HepG2 (cell line): ENCODE measurements around the gene GHR. TPM values are rescaled to one million over a fixed set of nuclear protein-coding genes. Genes with fewer than 3 reads are reported as not detected.

ENCODE experiments used
- ATAC-seq: fragments of 200-7000 bp; cut with Tn5 transposase; 3 replicates; pipeline ENCODE4 v1.9.1; 2020; ENCODE audit warnings: mild to moderate bottlenecking, moderate library complexity
- BruUV-seq: library from RNA; stranded (reverse); fragments of 400-500 nt; replicated peaks from 2 replicates; lab custom pipeline; 2021; lab: Mats Ljungman, UMichigan
- CTCF ChIA-PET: fragments of 300-600 bp; formaldehyde crosslinking; extraction: SDS; loops from one replicate; lab custom pipeline; 2021; ENCODE audit warnings: low total read pairs, inconsistent platforms, low intra/inter-chr PET ratio; lab: Yijun Ruan, JAX
- POLR2A ChIA-PET: fragments of 350-600 bp; sonication (Branson Sonifier 250); formaldehyde crosslinking; loops from one replicate; lab custom pipeline; 2020; ENCODE audit warnings: antibody characterized with exemption, inconsistent platforms; lab: Yijun Ruan, JAX
- DNase-seq: peaks from one replicate; pipeline ENCODE4 v3.0.0-alpha.2; 2015; ENCODE audit warnings: low spot score
- FAIRE-seq: peaks from 3 replicates; lab custom pipeline; 2011; peaks lifted over from hg19 to GRCh38; lab: Jason Lieb, UNC
- H2AFZ ChIP-seq: one replicate; pipeline ENCODE4 v1.6.1; 2011; ENCODE audit warnings: low read length, inconsistent platforms
- H3K27ac ChIP-seq: fragments of 300-600 bp; 3 replicates; pipeline ENCODE4 v1.8.0; 2011; ENCODE audit warnings: mixed run types, mild to moderate bottlenecking, mixed read lengths, low read length, inconsistent platforms; ENCODE audit not compliant: insufficient read depth; ENCODE audit errors: extremely low read length
- H3K27me3 ChIP-seq, 2 experiments: fragments of 200-600 bp in 1 of 2; 2 replicates in 1 of 2; 3 replicates in 1 of 2; pipeline versions ENCODE4 v1.6.0 to v1.8.0; 2011; ENCODE audit warnings: low read length in 2 of 2, mild to moderate bottlenecking in 2 of 2, moderate library complexity in 2 of 2, inconsistent platforms in 1 of 2; ENCODE audit not compliant: insufficient read depth in 2 of 2, control insufficient read depth in 1 of 2
- H3K36me3 ChIP-seq, 2 experiments: fragments of 200-600 bp in 1 of 2; replicated peaks in 1 of 2; 2 replicates in 1 of 2; 3 replicates in 1 of 2; pipeline versions ENCODE4 v1.5.1 to v1.8.0; 2011; ENCODE audit warnings: low read length in 2 of 2, inconsistent platforms in 1 of 2; ENCODE audit not compliant: insufficient read depth in 2 of 2, control insufficient read depth in 1 of 2
- H3K4me1 ChIP-seq: 2 replicates; pipeline ENCODE4 v1.5.1; 2012; ENCODE audit warnings: low read length, inconsistent platforms; ENCODE audit not compliant: insufficient read depth
- H3K4me2 ChIP-seq: 2 replicates; pipeline ENCODE4 v1.6.0; 2011; ENCODE audit warnings: low read depth, low read length, inconsistent platforms
- H3K4me3 ChIP-seq, 3 experiments: fragments of 200-600 bp in 1 of 3; sonication (generic), shearing (Covaris generic) in 1 of 3; replicated peaks in 1 of 3; 2 replicates each; pipeline ENCODE4 v1.5.1; 2011 to 2016; ENCODE audit warnings: low read length in 3 of 3, inconsistent platforms in 2 of 3, low read depth in 2 of 3, mild to moderate bottlenecking in 2 of 3, control low read depth in 1 of 3, mixed read lengths in 1 of 3; ENCODE audit not compliant: insufficient read depth in 1 of 3
- H3K79me2 ChIP-seq: one replicate; pipeline ENCODE4 v1.6.1; 2011; ENCODE audit warnings: low read length, inconsistent platforms; ENCODE audit not compliant: insufficient read depth
- H3K9ac ChIP-seq: 2 replicates; pipeline ENCODE4 v1.6.0; 2011; ENCODE audit warnings: mild to moderate bottlenecking, low read depth, low read length, inconsistent platforms; ENCODE audit not compliant: insufficient read depth
- H3K9me3 ChIP-seq: 2 replicates; pipeline ENCODE4 v1.5.1; 2012; ENCODE audit warnings: mild to moderate bottlenecking, low read length
- H4K20me1 ChIP-seq: 2 replicates; pipeline ENCODE4 v1.6.0; 2011; ENCODE audit warnings: inconsistent platforms, mild to moderate bottlenecking, low read length, moderate library complexity; ENCODE audit not compliant: insufficient read depth
- ATF7 ChIP-seq, 2 experiments: fragments of 450-650 bp in 1 of 2; sonication (generic) in 1 of 2; formaldehyde crosslinking in 1 of 2; IDR thresholded peaks; 2 replicates each; pipeline versions ENCODE4 v1.4.0 to v1.6.1; 2016 to 2020; ENCODE audit warnings: antibody characterized with exemption in 1 of 2, mild to moderate bottlenecking in 1 of 2, missing genetic modification reagents in 1 of 2
- CHCHD3 ChIP-seq: sonication (generic); formaldehyde crosslinking; IDR thresholded peaks from 2 replicates; pipeline ENCODE4 v1.8.0; 2022; ENCODE audit warnings: mild to moderate bottlenecking, missing genetic modification reagents, moderate library complexity
- DBP ChIP-seq: sonication (generic); formaldehyde crosslinking; IDR thresholded peaks from 2 replicates; pipeline ENCODE4 v1.4.0; 2020; ENCODE audit warnings: missing genetic modification reagents; ENCODE audit errors: not compliant biosample characterization
- EHMT2 ChIP-seq: fragments of 200-600 bp; sonication (generic); IDR thresholded peaks from 2 replicates; pipeline ENCODE4 v1.7.0; 2017; ENCODE audit warnings: antibody characterized with exemption, low read depth, low read length, borderline replicate concordance
- FOXP1 ChIP-seq, 2 experiments: fragments of 450-650 bp in 1 of 2; IDR thresholded peaks; 2 replicates each; pipeline ENCODE4 v1.6.1; 2017 to 2018; ENCODE audit warnings: antibody characterized with exemption in 1 of 2
- KMT2A ChIP-seq: sonication (generic); formaldehyde crosslinking; IDR thresholded peaks from 2 replicates; pipeline ENCODE4 v1.4.0; 2020; ENCODE audit warnings: missing genetic modification reagents
- PITX1 ChIP-seq: sonication (generic); formaldehyde crosslinking; IDR thresholded peaks from 2 replicates; pipeline ENCODE4 v1.5.1; 2020; ENCODE audit warnings: mild to moderate bottlenecking, missing genetic modification reagents
- POLR2AphosphoS5 ChIP-seq: IDR thresholded peaks from 2 replicates; pipeline ENCODE4 v1.6.1; 2012; ENCODE audit warnings: low read depth, low read length
- TARDBP ChIP-seq: sonication (generic); formaldehyde crosslinking; IDR thresholded peaks from 2 replicates; pipeline ENCODE4 v1.8.0; 2022; ENCODE audit warnings: mild to moderate bottlenecking, missing genetic modification reagents
- TBX3 ChIP-seq: fragments of 450-650 bp; IDR thresholded peaks from 2 replicates; pipeline ENCODE4 v1.6.1; 2017; ENCODE audit warnings: antibody characterized with exemption, mild to moderate bottlenecking, inconsistent platforms, borderline replicate concordance
- TIGD3 ChIP-seq: sonication (generic); formaldehyde crosslinking; IDR thresholded peaks from 2 replicates; pipeline ENCODE4 v1.5.1; 2020; ENCODE audit warnings: mild to moderate bottlenecking, missing genetic modification reagents, borderline replicate concordance
- ZNF20 ChIP-seq: sonication (generic); formaldehyde crosslinking; IDR thresholded peaks from 2 replicates; pipeline ENCODE4 v1.4.0; 2020; ENCODE audit warnings: mild to moderate bottlenecking, moderate library complexity, missing genetic modification reagents
- ZNF224 ChIP-seq: sonication (generic); formaldehyde crosslinking; IDR thresholded peaks from 2 replicates; pipeline ENCODE4 v1.5.0; 2020; ENCODE audit warnings: mild to moderate bottlenecking, missing genetic modification reagents
- ZNF333 ChIP-seq: sonication (generic); formaldehyde crosslinking; IDR thresholded peaks from 2 replicates; pipeline ENCODE4 v1.4.0; 2020; ENCODE audit warnings: mild to moderate bottlenecking, missing genetic modification reagents, borderline replicate concordance
- ZNF558 ChIP-seq: sonication (generic); formaldehyde crosslinking; IDR thresholded peaks from 2 replicates; pipeline ENCODE4 v1.9.0; 2022; ENCODE audit warnings: mild to moderate bottlenecking, missing genetic modification reagents, borderline replicate concordance
- ZNF616 ChIP-seq: sonication (generic); formaldehyde crosslinking; IDR thresholded peaks from 2 replicates; pipeline ENCODE4 v1.5.0; 2020; ENCODE audit warnings: low read depth, mild to moderate bottlenecking, missing genetic modification reagents
- ZNF775 ChIP-seq: sonication (generic); formaldehyde crosslinking; IDR thresholded peaks from 2 replicates; pipeline ENCODE4 v1.4.0; 2020; ENCODE audit warnings: missing genetic modification reagents, mild to moderate bottlenecking, moderate library complexity, borderline replicate concordance
- WGBS: methylation state at CpG from one replicate; pipeline ENCODE4 v1.1.6; 2017; ENCODE audit warnings: low lambda C conversion rate; 5-methylcytosine and 5-hydroxymethylcytosine counted together
- in situ Hi-C: cut with HindIII; loops from 2 replicates; pipeline ENCODE4 v1.10.0; 2017; ENCODE audit warnings: low pct_unique_long_range_greater_than_20kb; ENCODE audit not compliant: extremely low pct_ligation_motif_present
- intact Hi-C: fragments of 100-400 bp; cut with micrococcal nuclease; formaldehyde crosslinking; loops from one replicate; pipeline ENCODE4 v1.10.0; 2022; ENCODE audit not compliant: unreplicated experiment
- polyA plus RNA-seq, 8 experiments: library from polyadenylated mRNA; depleted of rRNA in 3 of 8; stranded (reverse) in 7 of 8; unstranded in 1 of 8; fragments of >200 nt; fragmentation: Illumina TruSeq in 4 of 8; extraction: Trizol in 4 of 8; gene quantifications; 2 replicates each; pipeline versions ENCODE4 v1.2.1 to v1.2.3, GENCODE V29; 2011 to 2016; ENCODE audit warnings: low read depth in 4 of 8, missing spikeins in 1 of 8, mixed read lengths in 1 of 8; ENCODE audit not compliant: insufficient read depth in 1 of 8
- total RNA-seq, 5 experiments: library from RNA; depleted of rRNA; stranded (reverse); fragments of >200 nt; fragmentation: Illumina TruSeq; extraction: Trizol; gene quantifications; 2 replicates each; pipeline ENCODE4 v1.2.3, GENCODE V29; 2016; ENCODE audit warnings: low read depth in 1 of 5
- TF ChIP-seq, protein P1 (sequence below): sonication (generic); formaldehyde crosslinking; conservative IDR thresholded peaks from 2 replicates; pipeline ENCODE4 v1.4.0; 2020; ENCODE audit warnings: missing genetic modification reagents

GHR gene
- total and polyA plus RNA-seq, 2 of the 13 experiments (the other 11 are each of a cell fraction or from before 2014, with no cell fraction given): 0.07 TPM; not detected in 1

DNA sequence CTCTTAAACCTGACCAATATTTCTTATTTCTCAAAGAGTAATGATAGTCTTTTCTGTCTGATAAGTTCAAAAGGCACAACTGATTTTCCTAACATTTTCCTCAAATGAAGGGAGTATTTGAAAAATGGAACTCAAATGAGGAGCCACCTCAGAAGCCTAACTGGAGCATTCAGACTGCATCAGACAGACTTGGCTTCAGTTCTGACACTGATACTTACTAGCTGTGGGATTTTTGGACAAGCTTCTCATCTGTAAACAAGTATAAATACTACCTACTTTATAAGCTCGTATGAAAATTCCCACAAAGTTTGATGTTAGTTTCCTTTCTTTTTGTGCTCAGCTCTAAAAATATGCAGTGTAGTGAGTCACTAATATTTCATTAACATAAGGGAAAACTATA lies 225.7 kb downstream of the GHR start (continued):
- no peak for TF ChIP-seq TARDBP
- no peak for TF ChIP-seq CHCHD3
- no peak for TF ChIP-seq ZNF333 (CRISPR knock-in tag)
- no peak for TF ChIP-seq FOXP1 (IDR thresholded peaks at IDR 0.05)
- TF ChIP-seq FOXP1 (CRISPR knock-in tag; IDR thresholded peaks at IDR 0.05): no peak
- TF ChIP-seq ZNF20 (CRISPR knock-in tag): no peak
- no peak for TF ChIP-seq EHMT2

DNA sequence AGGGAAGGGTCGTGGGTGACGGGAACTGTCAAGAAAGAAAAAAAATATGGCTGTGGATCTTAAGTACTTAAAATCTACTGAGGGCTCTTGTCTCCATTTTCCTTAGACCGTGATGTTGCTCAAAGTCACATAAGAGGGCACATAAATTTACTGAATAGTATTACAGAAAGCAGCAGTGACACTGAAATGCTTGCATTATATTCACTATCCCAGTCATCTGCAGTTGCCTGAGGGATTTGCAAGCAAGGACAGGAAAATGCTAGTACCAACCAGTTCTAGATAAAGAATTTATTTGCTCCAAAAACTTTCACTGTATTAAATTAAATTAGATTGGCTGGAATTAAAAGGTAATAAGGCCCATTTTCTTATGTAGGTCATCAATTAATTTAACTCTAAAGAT lies 226.8 kb downstream of the GHR start:
- BruUV-seq: no TSS peak

DNA sequence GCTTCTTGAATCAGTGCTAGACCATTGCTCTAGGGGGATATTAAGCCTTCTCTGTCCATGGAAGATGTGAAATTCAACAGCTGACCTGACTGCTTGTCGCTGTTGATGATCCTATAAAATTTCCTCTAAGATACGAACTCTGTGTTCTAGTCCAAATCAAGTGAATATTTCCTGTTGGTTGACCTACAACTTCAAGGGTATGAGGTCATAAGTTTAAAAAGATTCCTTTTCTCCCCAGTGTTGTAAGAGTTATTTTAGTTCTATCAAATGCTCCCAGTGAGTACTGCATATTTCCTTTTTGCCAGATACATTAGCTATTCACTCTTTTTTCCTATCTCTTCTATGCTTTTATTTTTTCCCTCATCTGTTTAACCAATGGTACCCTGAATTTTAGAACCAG lies 230.5 kb downstream of the GHR start:
- Histone ChIP-seq H3K36me3 (no peaks in the 10 kb centered on the region), H4K20me1 (no peaks in the 10 kb centered on the region), H3K9me3 (no peaks in the 10 kb centered on the region), H3K79me2 (no peaks in the 10 kb centered on the region), H3K4me1 (no peaks in the 10 kb centered on the region), H3K27me3 (no peaks in the 10 kb centered on the region), H3K4me3 (no peak overlapping the region), H3K27ac (no peak overlapping the region), H3K9ac (no peak overlapping the region), H3K4me2 (no peak overlapping the region), H2AFZ (no peak overlapping the region)
- intact Hi-C loops (no loop called here), in situ Hi-C loops (no loop called here)
- CTCF ChIA-PET: no interaction called here
- FAIRE-seq (no peak), ATAC-seq (no peak), DNase-seq (no peak)
- TF ChIP-seq, protein P1, sequence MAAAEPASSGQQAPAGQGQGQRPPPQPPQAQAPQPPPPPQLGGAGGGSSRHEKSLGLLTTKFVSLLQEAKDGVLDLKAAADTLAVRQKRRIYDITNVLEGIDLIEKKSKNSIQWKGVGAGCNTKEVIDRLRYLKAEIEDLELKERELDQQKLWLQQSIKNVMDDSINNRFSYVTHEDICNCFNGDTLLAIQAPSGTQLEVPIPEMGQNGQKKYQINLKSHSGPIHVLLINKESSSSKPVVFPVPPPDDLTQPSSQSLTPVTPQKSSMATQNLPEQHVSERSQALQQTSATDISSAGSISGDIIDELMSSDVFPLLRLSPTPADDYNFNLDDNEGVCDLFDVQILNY: no peak
- peak; percentile 60; the same call in 1 of the 2 replicates for TF ChIP-seq ATF7 (IDR thresholded peaks at IDR 0.05)
- TF ChIP-seq ATF7 (CRISPR knock-in tag; IDR thresholded peaks at IDR 0.05): no peak
- TF ChIP-seq POLR2AphosphoS5: no peak
- TF ChIP-seq TIGD3: no peak
- no peak for TF ChIP-seq ZNF224 (CRISPR knock-in tag)
- no peak for TF ChIP-seq TBX3
- no peak for TF ChIP-seq DBP (CRISPR knock-in tag)
- TF ChIP-seq ZNF616 (CRISPR knock-in tag): no peak
- POLR2A ChIA-PET: no interaction called here
- BruUV-seq: no TSS peak
- 14% methylated on average over 2 of the region's 2 CpGs for WGBS

More for the DNA sequence above, 226.8 kb downstream of the GHR start:
- no peak for ATAC-seq
- 15% methylated on average over 3 of the region's 3 CpGs for WGBS
- Histone ChIP-seq H3K4me1 (no peaks in the 10 kb centered on the region), H3K4me3 (no peak overlapping the region)
- in situ Hi-C loops: no loop called here
- TF ChIP-seq KMT2A (CRISPR knock-in tag) (no peak), ZNF775 (CRISPR knock-in tag) (no peak), PITX1 (CRISPR knock-in tag) (no peak), ZNF558 (CRISPR knock-in tag) (no peak)
- TF ChIP-seq, all 625 proteins: peak for 0
- ChIA-PET POLR2A (no interaction called here), CTCF (no interaction called here)
- no peaks in the 10 kb centered on the region for H3K27me3 ChIP-seq
- intact Hi-C loops: no loop called here
- no peaks in the 10 kb centered on the region for H4K20me1 ChIP-seq
- DNase-seq (no peak), FAIRE-seq (no peak)
- H3K4me2 ChIP-seq: no peak overlapping the region
- no peaks in the 10 kb centered on the region for H3K9me3 ChIP-seq
- H3K79me2 ChIP-seq: no peaks in the 10 kb centered on the region
- no peak overlapping the region for H3K27ac ChIP-seq
- no peak overlapping the region for H2AFZ ChIP-seq
- no peak overlapping the region for H3K9ac ChIP-seq
- H3K36me3 ChIP-seq: no peaks in the 10 kb centered on the region
